HG03575 (cell line): ENCODE data around the gene HSPA12A.

Source experiments
- ATAC-seq: cut with Tn5 transposase; IDR thresholded peaks from one replicate; pipeline ENCODE4 v1.9.1; 2021; ENCODE audit not compliant: unreplicated experiment, insufficient number of reproducible peaks, low FRiP score; ENCODE audit errors: extremely low read depth

HSPA12A gene

GRCh38 chr10:116621934-116622655 is 120.3 kb downstream of the HSPA12A start:
- no peak for ATAC-seq

- ATAC-seq, result no peak
Observed at GRCh38 chr10:116621476-116621875, 120.9 kb downstream of the HSPA12A start.
